Measurements from ENCODE around the gene SLCO4A1. TPM values are rescaled to one million over a fixed set of nuclear protein-coding genes. Genes with fewer than 3 reads are reported as not detected.

The SLCO4A1 gene
- total and polyA plus RNA-seq, 9 of the 15 experiments (the other 6 are each of a cell fraction or from before 2014, with no cell fraction given), result 1.6 to 21.9 (median 12.8) TPM

DNA sequence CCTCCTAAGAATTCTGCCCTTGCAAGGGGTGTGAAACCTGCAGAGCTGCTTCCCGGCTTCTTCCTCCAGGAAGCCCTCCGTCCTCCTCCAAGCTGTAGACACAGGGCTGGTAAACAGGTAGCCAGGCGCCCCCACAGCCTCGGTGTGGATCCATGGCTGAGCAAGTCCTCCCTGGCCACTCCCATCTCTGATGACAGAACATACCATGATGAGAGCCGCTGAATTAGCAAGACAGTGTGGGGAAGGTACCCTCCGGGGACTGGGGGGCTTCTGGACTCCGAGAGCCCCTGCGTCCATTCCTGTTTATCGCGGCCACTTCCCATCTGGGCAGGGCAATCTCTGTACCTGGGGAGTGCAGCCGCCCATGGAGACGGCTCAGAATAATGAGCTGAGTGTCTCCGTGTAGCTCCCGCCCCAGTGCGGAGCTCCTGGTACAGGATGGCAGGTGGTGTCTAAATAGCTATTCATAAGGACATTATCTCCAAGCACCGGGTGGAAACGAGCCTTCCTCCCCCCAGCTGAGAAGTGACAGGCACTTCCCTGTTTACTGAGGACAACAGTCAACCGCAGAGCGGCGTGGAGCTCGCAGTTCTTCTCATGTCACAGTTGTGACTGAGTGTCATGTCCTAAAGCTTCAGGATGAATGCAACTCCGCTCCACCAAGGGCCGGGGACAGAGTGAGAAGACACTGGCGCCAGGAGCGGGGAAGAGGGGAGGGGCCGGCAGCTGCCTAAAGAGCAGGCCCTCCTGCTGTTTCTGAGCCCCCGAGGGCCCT lies 43.7 kb downstream of the SLCO4A1 start (continued):
- TF ChIP-seq POLR2AphosphoS2 (IDR thresholded peaks at IDR 0.05; ENCODE audit: low read length), result no peak
- no peak for TF ChIP-seq SP2 (IDR thresholded peaks at IDR 0.05; ENCODE audit: extremely low read depth, low read depth, low read length, poor library complexity, severe bottlenecking)
- TF ChIP-seq PRMT5 (CRISPR knock-in tag; IDR thresholded peaks at IDR 0.05), result no peak
- no peak for TF ChIP-seq CREBBP (IDR thresholded peaks at IDR 0.05; ENCODE audit: low read depth, low read length)
- no peak for TF ChIP-seq ZNF140 (CRISPR knock-in tag; IDR thresholded peaks at IDR 0.05)
- TF ChIP-seq SRF (CRISPR knock-in tag; IDR thresholded peaks at IDR 0.05), result no peak
- TF ChIP-seq STAT5B (CRISPR knock-in tag; IDR thresholded peaks at IDR 0.05), result no peak
- TF ChIP-seq, protein P1, sequence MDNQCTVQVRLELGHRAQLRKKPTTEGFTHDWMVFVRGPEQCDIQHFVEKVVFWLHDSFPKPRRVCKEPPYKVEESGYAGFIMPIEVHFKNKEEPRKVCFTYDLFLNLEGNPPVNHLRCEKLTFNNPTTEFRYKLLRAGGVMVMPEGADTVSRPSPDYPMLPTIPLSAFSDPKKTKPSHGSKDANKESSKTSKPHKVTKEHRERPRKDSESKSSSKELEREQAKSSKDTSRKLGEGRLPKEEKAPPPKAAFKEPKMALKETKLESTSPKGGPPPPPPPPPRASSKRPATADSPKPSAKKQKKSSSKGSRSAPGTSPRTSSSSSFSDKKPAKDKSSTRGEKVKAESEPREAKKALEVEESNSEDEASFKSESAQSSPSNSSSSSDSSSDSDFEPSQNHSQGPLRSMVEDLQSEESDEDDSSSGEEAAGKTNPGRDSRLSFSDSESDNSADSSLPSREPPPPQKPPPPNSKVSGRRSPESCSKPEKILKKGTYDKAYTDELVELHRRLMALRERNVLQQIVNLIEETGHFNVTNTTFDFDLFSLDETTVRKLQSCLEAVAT (IDR thresholded peaks at IDR 0.05), result peak in 1 of 2 experiments; percentile 54; a peak in 1 of 4 replicates
- TF ChIP-seq, protein P2, sequence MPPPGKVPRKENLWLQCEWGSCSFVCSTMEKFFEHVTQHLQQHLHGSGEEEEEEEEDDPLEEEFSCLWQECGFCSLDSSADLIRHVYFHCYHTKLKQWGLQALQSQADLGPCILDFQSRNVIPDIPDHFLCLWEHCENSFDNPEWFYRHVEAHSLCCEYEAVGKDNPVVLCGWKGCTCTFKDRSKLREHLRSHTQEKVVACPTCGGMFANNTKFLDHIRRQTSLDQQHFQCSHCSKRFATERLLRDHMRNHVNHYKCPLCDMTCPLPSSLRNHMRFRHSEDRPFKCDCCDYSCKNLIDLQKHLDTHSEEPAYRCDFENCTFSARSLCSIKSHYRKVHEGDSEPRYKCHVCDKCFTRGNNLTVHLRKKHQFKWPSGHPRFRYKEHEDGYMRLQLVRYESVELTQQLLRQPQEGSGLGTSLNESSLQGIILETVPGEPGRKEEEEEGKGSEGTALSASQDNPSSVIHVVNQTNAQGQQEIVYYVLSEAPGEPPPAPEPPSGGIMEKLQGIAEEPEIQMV (tag; conservative IDR thresholded peaks at IDR 0.05; ENCODE audit: low read depth), result no peak
- TF ChIP-seq MEIS2 (IDR thresholded peaks at IDR 0.05; ENCODE audit: partially characterized antibody), result peak; percentile 90
- TF ChIP-seq, protein P3, sequence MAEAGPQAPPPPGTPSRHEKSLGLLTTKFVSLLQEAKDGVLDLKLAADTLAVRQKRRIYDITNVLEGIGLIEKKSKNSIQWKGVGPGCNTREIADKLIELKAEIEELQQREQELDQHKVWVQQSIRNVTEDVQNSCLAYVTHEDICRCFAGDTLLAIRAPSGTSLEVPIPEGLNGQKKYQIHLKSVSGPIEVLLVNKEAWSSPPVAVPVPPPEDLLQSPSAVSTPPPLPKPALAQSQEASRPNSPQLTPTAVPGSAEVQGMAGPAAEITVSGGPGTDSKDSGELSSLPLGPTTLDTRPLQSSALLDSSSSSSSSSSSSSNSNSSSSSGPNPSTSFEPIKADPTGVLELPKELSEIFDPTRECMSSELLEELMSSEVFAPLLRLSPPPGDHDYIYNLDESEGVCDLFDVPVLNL (CRISPR knock-in tag; IDR thresholded peaks at IDR 0.05; ENCODE audit: low read depth), result no peak
- TF ChIP-seq FOXJ2 (tag; IDR thresholded peaks at IDR 0.05), result no peak
- TF ChIP-seq KDM2B (CRISPR knock-in tag; IDR thresholded peaks at IDR 0.05), result no peak
- TF ChIP-seq, protein P4, sequence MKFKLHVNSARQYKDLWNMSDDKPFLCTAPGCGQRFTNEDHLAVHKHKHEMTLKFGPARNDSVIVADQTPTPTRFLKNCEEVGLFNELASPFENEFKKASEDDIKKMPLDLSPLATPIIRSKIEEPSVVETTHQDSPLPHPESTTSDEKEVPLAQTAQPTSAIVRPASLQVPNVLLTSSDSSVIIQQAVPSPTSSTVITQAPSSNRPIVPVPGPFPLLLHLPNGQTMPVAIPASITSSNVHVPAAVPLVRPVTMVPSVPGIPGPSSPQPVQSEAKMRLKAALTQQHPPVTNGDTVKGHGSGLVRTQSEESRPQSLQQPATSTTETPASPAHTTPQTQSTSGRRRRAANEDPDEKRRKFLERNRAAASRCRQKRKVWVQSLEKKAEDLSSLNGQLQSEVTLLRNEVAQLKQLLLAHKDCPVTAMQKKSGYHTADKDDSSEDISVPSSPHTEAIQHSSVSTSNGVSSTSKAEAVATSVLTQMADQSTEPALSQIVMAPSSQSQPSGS (CRISPR knock-in tag; IDR thresholded peaks at IDR 0.05), result no peak
- TF ChIP-seq CBFB (CRISPR knock-in tag; IDR thresholded peaks at IDR 0.05), result peak; percentile 87; the same call in 1 of the 2 replicates
- TF ChIP-seq ILF3 (IDR thresholded peaks at IDR 0.05; ENCODE audit: borderline replicate concordance), result no peak
- TF ChIP-seq, protein P5, sequence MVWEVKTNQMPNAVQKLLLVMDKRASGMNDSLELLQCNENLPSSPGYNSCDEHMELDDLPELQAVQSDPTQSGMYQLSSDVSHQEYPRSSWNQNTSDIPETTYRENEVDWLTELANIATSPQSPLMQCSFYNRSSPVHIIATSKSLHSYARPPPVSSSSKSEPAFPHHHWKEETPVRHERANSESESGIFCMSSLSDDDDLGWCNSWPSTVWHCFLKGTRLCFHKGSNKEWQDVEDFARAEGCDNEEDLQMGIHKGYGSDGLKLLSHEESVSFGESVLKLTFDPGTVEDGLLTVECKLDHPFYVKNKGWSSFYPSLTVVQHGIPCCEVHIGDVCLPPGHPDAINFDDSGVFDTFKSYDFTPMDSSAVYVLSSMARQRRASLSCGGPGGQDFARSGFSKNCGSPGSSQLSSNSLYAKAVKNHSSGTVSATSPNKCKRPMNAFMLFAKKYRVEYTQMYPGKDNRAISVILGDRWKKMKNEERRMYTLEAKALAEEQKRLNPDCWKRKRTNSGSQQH (CRISPR knock-in tag; IDR thresholded peaks at IDR 0.05), result no peak
- peak; percentile 68 for TF ChIP-seq NCOR1 (IDR thresholded peaks at IDR 0.05)
- TF ChIP-seq MTF1 (CRISPR knock-in tag; IDR thresholded peaks at IDR 0.05; ENCODE audit: borderline replicate concordance), result no peak
- TF ChIP-seq NFE2 (IDR thresholded peaks at IDR 0.05; ENCODE audit: low read depth), result peak; percentile 43
- TF ChIP-seq HDAC8 (tag; IDR thresholded peaks at IDR 0.05), result no peak

All from K562 (cell line).